OCI-LY3 (cell line): Measurements from ENCODE around the gene TNIP1.

ENCODE experiments used
- H2AFZ ChIP-seq: fragments of 200-600, 300-600 bp; shearing (Covaris generic); 2 replicates; pipeline ENCODE4 v1.6.0; 2014; ENCODE audit warnings: antibody characterized with exemption, low read depth, low read length
- H3K27ac ChIP-seq: fragments of 200-600, 300-600 bp; sonication (generic); 2 replicates; pipeline ENCODE4 v1.5.1; 2014; ENCODE audit warnings: mild to moderate bottlenecking, low read length, moderate library complexity, mixed read lengths
- H3K27me3 ChIP-seq: fragments of 200-600, 300-600 bp; sonication (generic); 2 replicates; pipeline ENCODE4 v1.6.1; 2014; ENCODE audit warnings: low read depth, low read length, mixed read lengths
- H3K36me3 ChIP-seq: fragments of 200-600, 300-600 bp; sonication (generic); replicated peaks from 2 replicates; pipeline ENCODE3; 2014; ENCODE audit warnings: low read depth, low read length, mixed read lengths
- H3K4me1 ChIP-seq: fragments of 300-600, 200-600 bp; sonication (generic); 2 replicates; pipeline ENCODE4 v1.6.1; 2014; ENCODE audit warnings: low read length, mixed read lengths
- H3K4me2 ChIP-seq: fragments of 200-600, 300-600 bp; sonication (generic); 2 replicates; pipeline ENCODE4 v1.6.1; 2014; ENCODE audit warnings: low read length, mixed read lengths
- H3K4me3 ChIP-seq: fragments of 300-600, 200-600 bp; sonication (generic); 2 replicates; pipeline ENCODE4 v1.5.1; 2014; ENCODE audit warnings: antibody characterized with exemption, mild to moderate bottlenecking, low read length, moderate library complexity
- H3K79me2 ChIP-seq: fragments of 300-600, 200-600 bp; shearing (Covaris generic); 2 replicates; pipeline ENCODE4 v1.6.1; 2014; ENCODE audit warnings: mild to moderate bottlenecking, low read length, mixed read lengths
- H3K9ac ChIP-seq: fragments of 300-600, 200-600 bp; shearing (Covaris generic); 2 replicates; pipeline ENCODE4 v1.6.0; 2014; ENCODE audit warnings: mild to moderate bottlenecking, low read length, moderate library complexity
- H3K9me3 ChIP-seq: fragments of 200-600, 300-600 bp; shearing (Covaris generic); 2 replicates; pipeline ENCODE4 v1.6.1; 2014; ENCODE audit warnings: low read length, mixed read lengths; ENCODE audit not compliant: insufficient read depth
- H4K20me1 ChIP-seq: fragments of 200-600, 300-600 bp; sonication (generic); 2 replicates; pipeline ENCODE4 v1.6.1; 2016; ENCODE audit warnings: low read length, mixed read lengths; ENCODE audit not compliant: insufficient read depth
- CTCF ChIP-seq: fragments of 200-600, 300-600 bp; sonication (generic); IDR thresholded peaks from 2 replicates; pipeline ENCODE4 v1.5.1; 2014; ENCODE audit warnings: antibody characterized with exemption, low read length, low read depth
- EZH2phosphoT487 ChIP-seq: fragments of 200-600 bp; shearing (Covaris generic); IDR thresholded peaks from 2 replicates; pipeline ENCODE4 v1.6.1; 2018; ENCODE audit warnings: antibody characterized with exemption, mixed run types, low read depth

TNIP1 gene

DNA sequence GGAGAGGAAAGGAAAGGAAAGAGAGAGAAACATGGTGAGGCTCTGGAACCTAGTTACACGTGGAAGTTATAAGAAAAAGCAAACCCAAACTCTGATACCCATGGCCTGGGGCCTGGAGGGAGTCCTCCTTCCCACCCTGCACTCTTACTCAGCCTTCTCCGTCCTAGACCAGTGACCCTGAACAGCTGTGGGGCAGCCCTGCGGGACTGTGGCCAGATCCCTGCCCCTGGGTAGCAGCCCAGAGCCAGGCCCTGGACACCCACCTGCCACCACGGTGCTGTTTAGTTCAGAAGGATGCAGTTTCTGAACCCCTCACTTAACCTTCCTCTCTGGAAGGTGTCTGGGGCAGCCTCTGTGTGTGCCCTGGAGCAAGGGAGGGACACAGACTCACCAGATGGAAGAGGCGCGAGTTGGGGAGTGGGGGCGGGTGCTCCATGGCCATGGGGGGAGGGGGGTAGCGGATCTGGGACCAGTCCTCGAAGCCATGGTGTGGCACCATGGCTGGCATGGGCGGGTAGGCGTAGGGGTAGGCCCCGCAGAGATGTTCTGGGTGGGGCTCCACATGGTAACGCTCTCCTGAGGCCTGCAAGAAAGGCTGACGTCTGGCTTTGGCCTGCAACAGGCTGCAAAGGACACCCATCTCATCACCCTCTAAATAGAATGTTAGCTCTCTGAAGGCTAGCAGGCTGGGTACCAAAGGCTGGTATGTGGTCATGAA is 47.5 kb downstream of the TNIP1 start:
- no peaks in the 10 kb centered on the region for H3K79me2 ChIP-seq
- H3K27me3 ChIP-seq: no peaks in the 10 kb centered on the region
- H3K4me3 ChIP-seq: no peak overlapping the region
- no peak overlapping the region for H3K9ac ChIP-seq
- H3K36me3 ChIP-seq: peaks cover 64% of the 10 kb centered on the region
- H2AFZ ChIP-seq: no peak overlapping the region
- H3K27ac ChIP-seq: no peak overlapping the region
- TF ChIP-seq EZH2phosphoT487: no peak
- TF ChIP-seq CTCF: no peak
- H3K9me3 ChIP-seq: no peaks in the 10 kb centered on the region
- H3K4me1 ChIP-seq: no peaks in the 10 kb centered on the region
- H4K20me1 ChIP-seq: no peaks in the 10 kb centered on the region; the same call in 1 of the 2 replicates
- no peak overlapping the region for H3K4me2 ChIP-seq

GRCh38 chr5:151031554-151031953 is 49.3 kb downstream of the TNIP1 start:
- Histone ChIP-seq H3K36me3 (peaks cover 55% of the 10 kb centered on the region), H3K9me3 (no peaks in the 10 kb centered on the region), H2AFZ (no peak overlapping the region), H3K4me1 (no peaks in the 10 kb centered on the region), H3K9ac (no peak overlapping the region), H4K20me1 (no peaks in the 10 kb centered on the region; the same call in 1 of the 2 replicates), H3K27me3 (no peaks in the 10 kb centered on the region), H3K4me3 (no peak overlapping the region), H3K4me2 (no peak overlapping the region), H3K27ac (no peak overlapping the region), H3K79me2 (no peaks in the 10 kb centered on the region)
- TF ChIP-seq CTCF (no peak), EZH2phosphoT487 (no peak)

GRCh38 chr5:151030379-151030778 is 50.5 kb downstream of the TNIP1 start:
- H3K4me2 ChIP-seq: no peak overlapping the region
- no peak overlapping the region for H3K4me3 ChIP-seq
- H3K79me2 ChIP-seq: no peaks in the 10 kb centered on the region
- H4K20me1 ChIP-seq: no peaks in the 10 kb centered on the region; the same call in 1 of the 2 replicates
- no peak overlapping the region for H3K27ac ChIP-seq
- peaks cover 47% of the 10 kb centered on the region for H3K36me3 ChIP-seq
- H3K9ac ChIP-seq: no peak overlapping the region
- TF ChIP-seq CTCF (no peak), EZH2phosphoT487 (no peak)
- H2AFZ ChIP-seq: no peak overlapping the region
- H3K9me3 ChIP-seq: no peaks in the 10 kb centered on the region
- H3K4me1 ChIP-seq: no peaks in the 10 kb centered on the region
- H3K27me3 ChIP-seq: no peaks in the 10 kb centered on the region

- Histone ChIP-seq H3K27ac (no peak overlapping the region), H3K79me2 (no peaks in the 10 kb centered on the region), H3K9me3 (no peaks in the 10 kb centered on the region), H3K27me3 (no peaks in the 10 kb centered on the region), H3K36me3 (peaks cover 45% of the 10 kb centered on the region), H4K20me1 (no peaks in the 10 kb centered on the region; the same call in 1 of the 2 replicates), H2AFZ (no peak overlapping the region), H3K4me1 (no peaks in the 10 kb centered on the region), H3K4me2 (no peak overlapping the region), H3K4me3 (no peak overlapping the region), H3K9ac (no peak overlapping the region)
- TF ChIP-seq EZH2phosphoT487: no peak
- no peak for TF ChIP-seq CTCF
These were observed 50.8 kb downstream of the TNIP1 start for GRCh38 chr5:151030056-151030336.
